Endothelial cell of umbilical vein (primary cell): ENCODE data around the gene MRM2. TPM values are rescaled to one million over a fixed set of nuclear protein-coding genes. Genes with fewer than 3 reads are reported as not detected.

Source experiments
- BruUV-seq: library from RNA; stranded (reverse); fragments of 400-500 nt; replicated peaks from 2 replicates; lab custom pipeline; 2021; lab: Mats Ljungman, UMichigan
- CTCF ChIA-PET: fragments of 300-600, 350-600 bp; sonication (Branson Sonifier 250); formaldehyde crosslinking; loops from one replicate; lab custom pipeline; 2021; ENCODE audit warnings: antibody characterized with exemption, inconsistent platforms; lab: Charles Lee
- POLR2A ChIA-PET: fragments of 300-600, 350-600 bp; sonication (Branson Sonifier 250); formaldehyde crosslinking; loops from one replicate; lab custom pipeline; 2021; ENCODE audit warnings: antibody characterized with exemption, inconsistent platforms; lab: Charles Lee
- DNase-seq: peaks from one replicate; pipeline ENCODE4 v3.0.0-alpha.2; 2011; ENCODE audit warnings: low read depth, low spot score
- FAIRE-seq: peaks from 2 replicates; lab custom pipeline; 2011; peaks lifted over from hg19 to GRCh38; lab: Jason Lieb, UNC
- H2AFZ ChIP-seq: 2 replicates; pipeline ENCODE4 v1.6.0; 2012; ENCODE audit warnings: low read depth, low read length, control low read depth, inconsistent platforms
- H3K27ac ChIP-seq: 2 replicates; pipeline ENCODE4 v1.5.1; 2011; ENCODE audit warnings: low read depth, mild to moderate bottlenecking, control low read depth, low read length, moderate library complexity; ENCODE audit not compliant: insufficient read depth
- H3K27me3 ChIP-seq, 2 experiments: 2 replicates each; pipeline versions ENCODE4 v1.6.0 to v1.6.1; 2011; ENCODE audit warnings: low read length in 2 of 2, mixed read lengths in 1 of 2; ENCODE audit not compliant: control insufficient read depth in 2 of 2, insufficient read depth in 2 of 2
- H3K36me3 ChIP-seq, 2 experiments: 2 replicates in 1 of 2; 3 replicates in 1 of 2; pipeline ENCODE4 v1.5.1; 2011; ENCODE audit warnings: low read length in 2 of 2, mild to moderate bottlenecking in 1 of 2, moderate library complexity in 1 of 2; ENCODE audit not compliant: control insufficient read depth in 2 of 2, insufficient read depth in 2 of 2; ENCODE audit errors: extremely low read depth in 1 of 2
- H3K4me1 ChIP-seq: 3 replicates; pipeline ENCODE4 v1.5.1; 2011; ENCODE audit warnings: mild to moderate bottlenecking, low read length; ENCODE audit not compliant: control insufficient read depth, insufficient read depth; ENCODE audit errors: extremely low read depth
- H3K4me2 ChIP-seq: 2 replicates; pipeline ENCODE4 v1.6.1; 2011; ENCODE audit warnings: low read length, control low read depth, mixed read lengths; ENCODE audit not compliant: insufficient read depth
- H3K4me3 ChIP-seq, 3 experiments: fragments of 200-600 bp in 1 of 3; sonication (generic), shearing (Covaris generic) in 1 of 3; replicated peaks in 1 of 3; 2 replicates each; pipeline ENCODE4 v1.5.1; 2011 to 2016; ENCODE audit warnings: control low read depth in 3 of 3, low read length in 3 of 3, mild to moderate bottlenecking in 2 of 3, inconsistent platforms in 1 of 3, low read depth in 1 of 3, moderate library complexity in 1 of 3; ENCODE audit not compliant: insufficient read depth in 1 of 3
- H3K79me2 ChIP-seq: 2 replicates; pipeline ENCODE4 v1.6.0; 2012; ENCODE audit warnings: low read length, inconsistent platforms; ENCODE audit not compliant: control insufficient read depth, insufficient read depth
- H3K9ac ChIP-seq: replicated peaks from 2 replicates; pipeline ENCODE3; 2011; ENCODE audit warnings: low read length, control low read depth; ENCODE audit not compliant: insufficient read depth; ENCODE audit errors: extremely low read depth
- H3K9me1 ChIP-seq: replicated peaks from 3 replicates; pipeline ENCODE4 v1.6.0; 2011; ENCODE audit warnings: mild to moderate bottlenecking, low read length; ENCODE audit not compliant: control insufficient read depth, insufficient read depth; ENCODE audit errors: extremely low read depth
- H3K9me3 ChIP-seq: replicated peaks from 2 replicates; pipeline ENCODE4 v1.5.1; 2012; ENCODE audit warnings: low read length, inconsistent platforms; ENCODE audit not compliant: control insufficient read depth, insufficient read depth
- H4K20me1 ChIP-seq: replicated peaks from 2 replicates; pipeline ENCODE3; 2011; ENCODE audit warnings: mild to moderate bottlenecking, low read length; ENCODE audit not compliant: control insufficient read depth, insufficient read depth; ENCODE audit errors: extremely low read depth
- CTCF ChIP-seq, 2 donors: IDR thresholded peaks; 1 replicate in 1 of 2; 2 replicates in 1 of 2; pipeline ENCODE4 v1.5.1; 2011; ENCODE audit warnings: low read length in 2 of 2, mild to moderate bottlenecking in 2 of 2, moderate library complexity in 2 of 2, control low read depth in 1 of 2, inconsistent platforms in 1 of 2, low read depth in 1 of 2; ENCODE audit not compliant: insufficient read depth in 1 of 2; ENCODE audit errors: extremely low read depth in 1 of 2
- EZH2 ChIP-seq: IDR thresholded peaks from 2 replicates; pipeline ENCODE4 v1.6.1; 2012; ENCODE audit warnings: borderline replicate concordance, low read depth, mild to moderate bottlenecking, moderate library complexity, low read length, inconsistent platforms; ENCODE audit not compliant: severe bottlenecking
- FOS ChIP-seq: IDR thresholded peaks from 2 replicates; pipeline ENCODE4 v1.6.1; 2011; ENCODE audit warnings: mild to moderate bottlenecking, low read length, moderate library complexity, borderline replicate concordance; ENCODE audit not compliant: insufficient read depth
- GATA2 ChIP-seq: IDR thresholded peaks from 2 replicates; pipeline ENCODE4 v1.7.0; 2011; ENCODE audit warnings: low read depth, mild to moderate bottlenecking, moderate library complexity, mixed read lengths, low read length; ENCODE audit not compliant: insufficient read length, insufficient read depth
- JUN ChIP-seq: IDR thresholded peaks from 2 replicates; pipeline ENCODE4 v1.6.1; 2011; ENCODE audit warnings: borderline replicate concordance, low read depth; ENCODE audit not compliant: insufficient read length, insufficient read depth
- MAX ChIP-seq: IDR thresholded peaks from 2 replicates; pipeline ENCODE4 v1.6.1; 2011; ENCODE audit not compliant: insufficient read depth, insufficient read length
- MYC ChIP-seq: IDR thresholded peaks from one replicate; pipeline ENCODE4 v1.6.1; 2011; ENCODE audit warnings: mild to moderate bottlenecking, low read depth, low read length
- POLR2A ChIP-seq: IDR thresholded peaks from 2 replicates; pipeline ENCODE4 v1.6.1; 2012; ENCODE audit warnings: low read depth, mild to moderate bottlenecking, control low read depth, low read length
- POLR2AphosphoS5 ChIP-seq: IDR thresholded peaks from 2 replicates; pipeline ENCODE4 v1.6.1; 2012; ENCODE audit warnings: low read depth, mild to moderate bottlenecking, control low read depth, low read length, moderate library complexity; ENCODE audit not compliant: insufficient read depth
- dilution Hi-C: fragments of 300-500 bp; cut with MboI; formaldehyde crosslinking; loops from one replicate; pipeline ENCODE4 v1.15.0; 2019; ENCODE audit warnings: low sequenced_read_pairs; ENCODE audit not compliant: extremely low pct_ligation_motif_present
- intact Hi-C: fragments of 100-400 bp; cut with micrococcal nuclease; formaldehyde crosslinking; loops from one replicate; pipeline ENCODE4 v1.10.0; 2022
- polyA plus RNA-seq, 4 experiments: library from polyadenylated mRNA; depleted of rRNA in 3 of 4; stranded (reverse) in 3 of 4; unstranded in 1 of 4; fragments of >200 nt; gene quantifications; 2 replicates each; pipeline versions ENCODE4 v1.2.1 to v1.2.3, GENCODE V29; 2011 to 2012; ENCODE audit warnings: missing spikeins in 1 of 4
- total RNA-seq: library from RNA; stranded (reverse); gene quantifications from 2 replicates; pipeline ENCODE4 v1.2.3, GENCODE V29; 2021

MRM2 gene
- total and polyA plus RNA-seq, 2 donors (not counting 3 experiments of a cell fraction or from before 2014, with no cell fraction given), result 10.6 to 20.8 TPM

- DNase-seq (no peak), FAIRE-seq (no peak)
- H3K79me2 ChIP-seq, result no peaks in the 10 kb centered on the region
- H2AFZ ChIP-seq, result no peak overlapping the region
- dilution Hi-C loops (no loop called here), intact Hi-C loops (no loop called here)
- H3K27ac ChIP-seq, result no peak overlapping the region
- H3K9me1 ChIP-seq, result no peaks in the 10 kb centered on the region
- no peaks in the 10 kb centered on the region for H3K27me3 ChIP-seq
- no peak overlapping the region for H3K9ac ChIP-seq
- no peak overlapping the region for H3K4me2 ChIP-seq
- H3K9me3 ChIP-seq, result no peaks in the 10 kb centered on the region
- TF ChIP-seq GATA2 (no peak), FOS (no peak), CTCF (IDR thresholded peaks at IDR 0.05; ENCODE audit: extremely low read depth in 1 of 2, insufficient read depth in 1 of 2, low read depth in 1 of 2, low read length in 2 of 2) (no peak), POLR2AphosphoS5 (no peak), MYC (no peak), JUN (no peak), POLR2A (no peak), MAX (no peak), EZH2 (no peak)
- H3K4me1 ChIP-seq, result peaks cover 17% of the 10 kb centered on the region
- peaks cover 0 to 12% of the 10 kb centered on the region in 2 experiments for H3K36me3 ChIP-seq
- POLR2A ChIA-PET, result no interaction called here
- no peaks in the 10 kb centered on the region for H4K20me1 ChIP-seq
- CTCF ChIA-PET, result no interaction called here
- no peak overlapping the region for H3K4me3 ChIP-seq
- no TSS peak for BruUV-seq
Measured at GRCh38 chr7:2253021-2253420, 11.0 kb upstream of the MRM2 start.
